ENCODE data around the gene PLEKHG4B.

The PLEKHG4B gene

DNA sequence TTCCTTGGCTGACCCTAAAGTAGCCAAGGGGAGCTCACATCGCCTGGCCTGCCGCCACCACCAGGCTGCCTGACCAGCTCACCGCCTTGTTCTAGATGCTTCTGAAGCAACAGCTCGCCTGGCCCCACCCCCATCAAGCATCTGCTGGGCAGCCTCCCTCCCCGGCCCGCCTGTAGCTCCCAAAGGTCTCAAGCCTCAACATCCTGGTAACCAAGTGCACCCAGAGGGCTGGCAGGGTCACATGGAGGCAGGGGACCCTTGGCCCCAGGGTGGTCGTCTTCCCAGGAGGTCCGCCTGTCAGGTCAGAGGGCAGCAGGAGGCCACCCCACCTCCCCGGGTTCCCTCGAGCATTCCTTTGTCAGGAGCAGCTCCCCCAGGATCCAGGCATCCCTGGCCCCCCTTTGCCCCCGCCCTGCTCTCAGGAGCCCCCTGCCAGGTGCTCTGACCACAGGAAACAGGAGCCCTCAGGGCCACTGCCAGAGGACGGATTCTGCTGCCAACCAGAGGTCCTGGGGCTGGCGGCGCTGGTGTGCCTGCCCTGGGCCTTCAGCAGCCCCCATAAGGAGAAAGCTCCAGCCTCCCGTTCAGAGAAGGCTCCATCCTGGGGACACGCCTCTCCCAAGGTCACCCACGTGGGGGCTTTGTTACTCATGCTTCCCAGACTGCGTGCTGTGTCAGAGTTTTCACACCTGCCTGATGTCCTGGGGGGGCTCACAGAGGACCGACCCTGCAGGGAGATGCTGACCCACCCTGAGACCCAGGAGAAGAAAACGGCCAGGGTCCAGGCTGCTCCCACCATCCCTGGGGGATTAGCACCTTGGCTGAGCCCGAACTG is 95.9 kb downstream of the PLEKHG4B start:
- no peak for DNase-seq (ENCODE audit: low spot score)

DNA sequence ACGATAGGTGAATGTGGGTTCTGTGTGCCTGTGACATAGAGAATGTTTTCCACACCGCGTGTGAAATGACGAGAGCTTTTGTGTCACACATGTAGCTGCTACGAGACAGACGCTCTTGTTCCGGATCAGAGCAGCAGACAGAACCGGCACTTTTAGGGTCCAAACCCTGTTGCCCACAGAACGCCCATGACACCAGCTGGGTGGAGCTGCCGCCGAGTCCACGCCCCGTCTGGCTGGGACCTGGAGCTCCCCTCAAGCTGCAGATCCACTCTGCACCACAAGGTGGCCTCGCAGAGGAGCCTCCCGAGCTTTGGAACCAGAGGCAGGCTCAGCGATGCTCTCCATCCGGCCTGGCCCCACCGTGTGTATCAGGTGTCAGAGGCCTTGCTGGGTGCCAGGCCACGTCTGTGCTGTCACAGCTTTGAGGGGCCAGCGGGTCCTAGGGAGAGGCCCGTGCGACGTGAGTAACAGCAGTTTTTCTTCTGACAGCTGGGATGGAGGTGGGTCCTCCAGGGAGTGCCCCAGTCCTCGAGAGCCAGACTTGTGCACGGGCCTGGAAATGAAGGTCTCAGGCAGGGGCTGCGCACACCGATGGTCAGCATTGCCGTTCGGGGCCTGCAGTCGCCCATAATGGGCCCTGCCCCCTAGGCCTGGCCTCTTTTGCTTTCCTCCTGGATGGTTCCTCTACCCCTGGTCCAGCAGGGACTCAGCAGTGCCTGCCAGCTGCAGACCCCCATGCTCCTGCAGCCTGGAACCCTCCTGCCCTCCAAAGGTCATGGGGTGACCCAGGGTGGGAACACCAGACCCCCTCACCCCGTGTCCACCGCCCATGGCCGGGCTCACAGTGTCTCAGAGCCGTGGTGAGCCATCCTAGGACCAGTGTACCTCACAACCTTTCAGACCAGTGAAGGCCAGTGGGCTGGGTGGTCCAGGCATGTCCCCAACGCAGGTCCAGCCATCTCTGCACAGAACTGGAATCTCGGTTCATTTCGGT is 96.8 kb downstream of the PLEKHG4B start:
- DNase-seq (ENCODE audit: low spot score) = peak; percentile 67

DNA sequence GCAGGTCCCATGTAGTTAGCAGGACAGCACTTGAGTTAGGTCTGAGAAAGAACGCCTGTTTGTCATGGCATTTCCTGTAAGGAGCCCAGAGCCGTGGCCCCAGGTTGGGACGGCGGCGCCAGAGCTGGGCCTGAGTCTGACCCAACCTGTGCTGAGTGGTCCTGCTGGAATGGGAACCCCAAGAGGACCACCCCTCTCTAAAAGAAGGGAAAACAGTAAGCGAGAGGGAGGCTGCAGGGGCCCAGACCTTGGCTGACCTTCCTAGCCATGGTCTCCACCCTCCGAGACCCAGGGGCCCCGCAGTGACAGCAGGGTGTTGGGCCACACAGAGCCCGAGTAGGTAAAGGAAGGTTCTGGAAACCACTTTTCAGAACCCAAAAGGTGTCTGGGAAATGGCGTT is 97.5 kb downstream of the PLEKHG4B start:
- no peak for DNase-seq (ENCODE audit: low spot score)

DNA sequence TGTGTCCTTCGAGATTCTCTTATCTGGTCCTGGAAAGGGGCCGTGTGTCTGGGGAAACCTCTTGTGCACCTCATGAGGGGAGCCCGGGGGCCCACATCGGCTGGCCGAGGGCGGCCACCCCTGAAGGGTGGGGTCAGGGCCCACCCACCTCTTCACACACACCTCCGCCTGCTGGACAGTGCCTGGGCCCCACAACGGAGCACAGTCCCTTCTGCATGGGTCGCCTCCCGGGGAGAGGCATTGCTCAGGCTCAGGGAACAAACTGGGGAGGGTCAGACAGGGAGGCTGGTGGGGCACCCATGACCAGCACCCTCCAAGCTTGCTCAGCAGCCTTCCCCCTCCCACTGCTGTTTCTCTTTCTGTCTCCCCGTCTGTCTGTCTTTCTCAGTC is 98.0 kb downstream of the PLEKHG4B start:
- no peak for DNase-seq (ENCODE audit: low spot score)

DNA sequence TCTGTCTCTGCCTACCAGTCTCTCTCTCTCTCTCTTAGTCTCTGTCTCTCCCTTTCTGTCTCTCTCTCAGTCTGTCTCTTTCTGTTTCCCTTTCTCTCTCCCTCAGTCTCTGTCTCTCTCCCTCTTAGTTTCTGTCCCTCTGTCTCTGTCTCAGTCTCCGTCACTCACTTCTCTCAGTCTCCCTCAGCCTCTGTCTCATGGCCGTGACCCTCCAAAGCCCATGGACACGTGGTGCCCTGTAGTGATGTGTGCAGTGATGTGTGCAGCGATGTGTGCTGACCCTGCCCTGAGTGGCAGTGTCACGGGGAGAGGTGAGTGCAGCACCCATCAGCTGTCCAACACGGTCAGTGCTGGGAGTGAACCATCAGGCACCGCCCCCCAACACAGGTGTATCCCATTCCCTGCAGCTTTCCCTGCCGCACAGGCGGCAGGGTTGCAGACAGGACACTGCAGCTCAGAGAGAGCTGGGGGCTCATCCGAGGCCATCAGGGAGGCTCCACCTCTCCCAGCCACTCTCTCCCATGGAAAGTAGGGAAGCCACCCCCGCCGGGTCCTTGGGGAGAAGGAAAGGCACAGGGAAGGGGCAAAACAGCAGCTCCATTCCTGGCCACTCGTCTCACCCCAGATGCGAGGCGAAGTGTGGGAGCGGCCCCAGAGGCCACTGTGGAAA is 98.5 kb downstream of the PLEKHG4B start:
- no peak for DNase-seq (ENCODE audit: low spot score)

DNA sequence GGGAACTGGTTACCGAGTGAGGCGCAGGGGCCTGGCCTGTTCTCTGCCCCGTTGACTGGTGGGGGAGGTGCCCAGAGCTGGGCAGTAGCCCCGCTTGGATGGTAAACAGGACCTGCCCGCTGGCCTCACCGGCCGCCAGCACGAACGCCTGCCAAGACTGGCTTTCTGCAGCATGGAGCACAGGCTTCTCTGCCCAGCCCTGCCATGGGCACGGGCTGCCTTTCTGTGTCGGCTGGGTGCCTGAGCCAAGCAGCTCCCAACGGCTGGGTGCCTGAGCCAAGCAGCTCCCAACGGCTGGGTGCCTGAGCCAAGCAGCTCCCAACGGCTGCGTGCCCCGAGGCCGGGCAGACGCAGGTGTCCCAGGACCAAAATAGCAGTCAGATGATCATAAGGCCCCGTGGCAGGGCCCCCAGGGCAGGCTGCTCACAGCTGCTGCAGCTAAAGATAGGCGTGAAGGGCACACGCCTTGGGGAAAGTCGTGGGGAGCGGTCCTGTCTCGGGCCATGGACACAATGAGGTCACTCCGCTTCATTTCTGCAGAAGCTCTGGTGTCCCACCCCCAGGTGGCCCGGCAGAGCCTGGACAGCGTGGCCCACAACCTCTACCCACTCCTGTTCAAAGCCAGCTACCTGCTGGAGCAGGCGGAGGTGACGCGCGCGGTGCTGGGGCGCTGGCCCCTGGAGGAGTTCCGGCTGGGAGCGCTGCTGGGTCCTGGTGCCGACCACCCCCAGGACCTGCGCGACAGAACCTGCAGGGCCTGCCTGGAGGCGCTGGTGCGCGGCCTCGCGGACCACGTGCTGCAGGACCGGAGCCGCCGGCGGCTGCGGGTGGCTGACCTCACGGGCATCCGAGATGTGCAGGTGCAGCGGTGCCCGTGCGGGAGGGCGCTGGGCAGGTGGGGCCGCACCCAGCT is 99.3 kb downstream of the PLEKHG4B start, which contains the start of gene LRRC14B:
LRRC14B (plus strand) TSS at position 460 of the 913 bp plus-strand sequence; CDS start at position 504, 44 bp downstream.
- no peak for DNase-seq (ENCODE audit: low spot score)

DNA sequence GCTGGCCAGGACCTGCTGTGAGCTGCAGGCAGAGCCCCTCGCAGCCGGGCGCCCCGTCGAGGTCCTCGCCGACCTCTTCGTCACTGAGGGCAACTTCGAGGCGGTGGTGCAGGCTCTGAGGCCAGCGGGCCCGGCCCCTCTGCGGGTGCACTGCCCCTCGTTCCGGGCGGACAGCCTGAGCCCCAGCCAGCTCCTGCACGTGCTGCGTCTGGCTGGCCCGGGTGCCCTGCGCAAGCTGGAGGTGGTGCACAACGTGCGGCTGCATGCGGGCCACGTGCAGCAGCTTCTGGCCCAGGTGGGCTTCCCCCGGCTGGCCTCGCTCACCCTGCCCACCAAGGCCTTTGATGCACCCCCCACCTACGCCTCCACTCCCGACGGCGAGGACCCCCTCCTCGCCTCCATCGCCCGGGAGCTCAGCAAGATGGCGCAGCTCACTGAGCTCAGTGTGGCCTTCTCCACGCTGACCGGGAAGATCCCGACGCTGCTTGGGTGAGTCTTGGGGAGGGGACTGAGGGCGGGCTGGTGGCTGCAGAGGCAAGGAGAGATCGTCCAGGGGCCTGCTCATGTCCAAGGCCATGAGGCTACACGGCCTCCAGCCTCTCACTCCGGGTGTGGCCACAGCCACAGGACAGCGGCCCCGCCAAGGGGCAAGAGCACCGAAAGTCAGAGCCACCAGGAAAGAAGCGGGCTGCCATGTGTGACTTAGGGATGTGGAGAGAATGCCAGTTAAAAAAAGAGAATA is 100.2 kb downstream of the PLEKHG4B start:
- no peak for DNase-seq (ENCODE audit: low spot score)

DNA sequence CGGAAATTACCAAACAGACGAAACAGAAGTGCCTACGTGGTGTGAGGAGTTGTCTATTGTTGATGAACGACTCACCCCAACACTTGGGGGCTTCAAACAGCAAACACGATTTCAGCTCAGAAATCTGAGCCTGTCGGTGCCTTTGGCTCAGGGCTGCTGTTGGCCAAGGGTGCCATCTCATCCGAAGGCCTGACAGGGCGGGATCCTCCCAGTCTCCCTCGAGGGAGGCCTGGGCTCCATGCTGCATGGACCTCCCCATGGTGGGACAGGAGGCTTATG is 100.7 kb downstream of the PLEKHG4B start:
- DNase-seq (ENCODE audit: low spot score) = no peak

DNA sequence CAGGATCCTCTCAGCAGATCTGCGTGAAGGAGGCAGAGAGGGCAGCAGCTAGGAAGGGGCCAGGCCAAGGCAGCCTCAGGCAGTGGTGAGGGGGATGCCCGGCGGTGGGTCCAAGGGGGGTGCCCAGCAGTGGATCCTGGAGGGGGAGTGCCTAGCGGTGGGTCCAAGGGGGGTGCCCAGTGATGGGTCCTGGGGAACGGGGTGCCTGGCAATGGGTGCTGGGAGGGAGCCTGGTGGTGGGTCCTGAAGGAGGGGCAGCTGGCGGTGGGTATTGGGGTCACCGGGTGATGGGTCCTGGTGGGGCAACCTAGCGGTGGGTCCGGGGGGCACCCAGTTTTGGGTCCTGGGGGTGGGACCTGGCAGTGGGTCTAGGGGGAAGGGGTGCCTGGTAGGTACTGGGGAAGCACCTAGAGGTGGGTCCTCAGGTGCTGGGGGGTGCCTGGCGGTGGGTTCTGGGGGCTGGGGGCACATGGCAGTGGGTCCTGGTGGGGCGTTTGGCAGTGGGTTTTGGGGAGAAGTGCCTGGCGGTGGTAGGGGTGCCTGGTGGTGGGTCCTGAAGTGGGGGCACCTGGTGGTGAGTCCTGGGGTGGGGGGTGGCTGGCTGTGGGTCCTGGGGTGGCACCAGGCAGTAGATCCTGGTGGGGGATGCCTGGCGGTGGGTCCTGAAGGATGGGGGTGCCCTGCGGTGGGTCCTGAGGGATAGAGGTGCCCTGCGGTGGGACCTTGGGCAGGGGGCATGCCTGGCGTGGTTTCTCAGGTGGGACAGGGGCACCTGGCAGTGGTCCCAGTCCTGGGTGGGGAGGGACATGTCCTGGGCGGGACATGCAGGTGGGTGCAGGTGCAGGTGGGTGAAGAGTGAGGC is 101.2 kb downstream of the PLEKHG4B start:
- DNase-seq (ENCODE audit: low spot score) = no peak

DNA sequence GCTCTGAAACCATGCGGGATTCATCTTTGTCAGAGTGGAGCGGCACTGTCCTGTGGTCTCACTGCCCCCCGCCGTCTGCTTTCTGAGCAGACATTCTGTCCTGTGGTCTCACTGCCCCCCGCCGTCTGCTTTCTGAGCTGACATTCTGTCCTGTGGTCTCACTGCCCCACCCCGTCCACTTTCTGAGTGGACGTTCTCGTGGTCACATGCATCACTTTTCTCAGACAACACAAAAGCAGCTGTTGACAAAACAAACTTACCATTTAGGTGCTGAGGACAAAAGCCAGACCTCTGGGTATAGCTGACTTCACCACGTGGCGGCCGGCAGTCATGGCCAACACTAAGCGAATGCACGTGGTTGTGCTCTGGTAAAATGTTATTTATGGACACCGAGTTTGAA is 102.1 kb downstream of the PLEKHG4B start:
- no peak for DNase-seq (ENCODE audit: low spot score)

DNA sequence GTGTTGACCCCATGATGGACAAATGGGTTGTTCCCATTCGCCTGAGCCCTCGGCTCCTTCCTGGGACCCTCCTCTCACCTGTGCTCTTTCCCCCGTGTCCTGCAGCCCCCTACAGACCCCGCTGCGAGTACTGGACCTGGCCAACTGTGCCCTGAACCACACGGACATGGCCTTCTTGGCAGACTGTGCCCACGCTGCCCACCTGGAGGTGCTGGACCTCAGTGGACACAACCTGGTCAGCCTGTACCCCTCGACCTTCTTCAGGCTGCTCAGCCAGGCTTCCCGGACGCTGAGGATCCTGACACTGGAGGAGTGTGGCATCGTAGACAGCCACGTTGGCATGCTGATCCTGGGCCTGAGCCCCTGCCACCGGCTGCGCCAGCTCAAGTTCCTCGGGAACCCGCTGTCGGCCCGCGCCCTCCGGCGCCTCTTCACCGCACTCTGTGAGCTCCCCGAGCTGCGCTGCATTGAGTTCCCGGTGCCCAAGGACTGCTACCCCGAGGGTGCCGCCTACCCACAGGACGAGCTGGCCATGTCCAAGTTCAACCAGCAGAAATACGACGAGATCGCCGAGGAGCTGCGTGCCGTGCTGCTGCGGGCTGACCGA is 102.7 kb downstream of the PLEKHG4B start:
- DNase-seq (ENCODE audit: low spot score) = no peak

DNA sequence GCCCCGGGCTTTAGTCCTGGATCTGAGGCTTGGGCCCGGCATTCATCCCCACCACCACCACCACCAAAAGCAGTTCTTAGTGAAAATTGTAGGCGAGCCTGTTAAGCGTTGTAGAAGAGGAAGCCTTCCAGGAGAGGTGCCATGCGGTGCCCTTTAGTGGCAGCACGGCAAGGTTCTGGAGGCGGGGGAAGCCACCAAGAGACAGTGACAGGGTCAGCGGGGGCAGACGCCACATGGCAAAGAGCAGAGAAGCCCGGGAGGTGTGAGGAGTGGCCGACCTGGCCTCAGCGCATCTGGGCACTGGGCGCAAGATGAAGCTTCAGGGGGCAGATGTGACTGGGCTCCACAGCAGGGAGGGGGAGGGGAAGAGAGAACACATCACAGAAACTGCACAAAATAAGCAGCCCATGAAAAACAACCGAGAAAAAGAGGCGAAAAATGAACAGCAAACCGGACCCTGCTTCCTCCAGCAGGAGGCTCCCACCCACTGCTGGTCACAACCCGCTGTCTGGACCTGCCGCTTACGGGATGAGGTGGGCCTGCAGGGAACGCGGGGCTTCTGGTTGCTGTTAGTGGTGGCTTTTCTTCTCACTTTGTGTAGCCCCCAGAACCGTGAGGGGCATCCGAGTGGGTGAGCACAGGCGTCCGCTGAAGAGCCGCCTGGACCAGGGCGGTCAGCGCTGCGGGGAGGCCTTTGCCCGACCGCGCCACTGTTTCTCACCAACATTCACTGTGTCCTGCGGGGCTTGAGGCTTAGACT is 103.6 kb downstream of the PLEKHG4B start:
- DNase-seq (ENCODE audit: low spot score) = no peak

DNA sequence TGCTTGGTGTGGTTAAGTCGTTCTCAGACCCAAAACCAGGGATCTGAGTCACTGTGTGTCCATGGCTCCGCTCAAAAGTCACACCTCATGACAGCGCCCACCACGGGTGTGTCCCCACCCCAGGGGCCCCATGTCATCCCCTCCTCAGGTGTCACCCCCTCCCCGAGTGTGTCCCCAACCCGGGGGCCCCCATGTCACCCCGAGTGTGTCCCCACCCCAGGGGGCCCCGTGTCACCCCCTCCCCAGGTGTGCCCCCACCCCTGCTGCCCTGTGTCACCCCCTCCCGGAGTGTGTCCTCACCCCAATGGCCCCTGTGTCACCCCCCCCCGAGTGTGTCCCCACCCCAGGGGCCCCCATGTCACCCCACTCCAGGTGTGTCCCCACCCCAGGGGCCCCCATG is 104.4 kb downstream of the PLEKHG4B start:
- DNase-seq (ENCODE audit: low spot score) = no peak

DNA sequence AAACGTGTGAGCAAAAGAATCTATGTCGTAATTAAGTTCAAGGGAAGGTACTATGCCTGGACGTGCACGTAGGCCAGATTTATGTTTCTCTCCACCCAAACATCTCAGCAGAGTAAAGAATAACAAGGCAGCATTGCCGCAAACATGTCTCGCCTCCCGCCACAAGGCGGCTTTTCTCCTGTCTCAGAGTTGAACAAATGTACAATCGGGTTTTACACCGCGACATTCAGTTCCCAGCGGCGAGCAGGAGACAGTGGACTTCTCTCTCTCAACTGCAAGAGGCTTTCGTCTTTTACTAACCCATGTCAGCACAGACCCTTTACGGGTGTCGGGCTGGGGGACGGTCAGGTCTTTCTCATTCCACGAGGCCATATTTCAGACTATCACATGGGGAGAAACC is 105.1 kb downstream of the PLEKHG4B start:
- DNase-seq (ENCODE audit: low spot score) = peak; percentile 53

DNA sequence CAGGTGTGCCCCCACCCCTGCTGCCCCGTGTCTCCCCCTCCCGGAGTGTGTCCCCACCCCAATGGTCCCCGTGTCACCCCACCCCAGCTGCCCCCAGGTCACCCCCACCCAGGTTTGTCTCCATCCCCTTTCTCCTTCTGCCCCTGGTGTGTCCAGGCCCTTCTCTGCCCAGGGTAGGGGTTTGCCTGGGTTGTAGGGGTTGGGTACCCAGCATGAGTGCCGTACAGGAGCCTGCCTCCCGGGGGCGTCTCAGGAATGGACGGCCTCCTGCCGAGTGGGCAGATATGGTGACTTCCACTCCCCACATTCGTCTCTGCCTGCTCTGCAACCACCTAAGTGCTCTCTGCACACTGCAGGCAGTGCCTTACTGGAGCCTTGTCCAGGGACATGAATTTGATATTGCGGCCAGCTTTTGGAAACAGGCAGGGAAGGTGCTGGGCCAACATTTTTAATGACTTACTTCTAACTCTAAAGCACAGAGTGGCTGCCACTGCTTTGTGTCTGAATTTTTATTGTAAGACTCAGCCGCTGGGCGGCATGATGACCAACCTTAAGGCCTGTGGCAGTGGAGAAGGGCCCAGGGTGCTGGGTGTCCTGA is 106.0 kb downstream of the PLEKHG4B start:
- no peak for DNase-seq (ENCODE audit: low spot score)

DNA sequence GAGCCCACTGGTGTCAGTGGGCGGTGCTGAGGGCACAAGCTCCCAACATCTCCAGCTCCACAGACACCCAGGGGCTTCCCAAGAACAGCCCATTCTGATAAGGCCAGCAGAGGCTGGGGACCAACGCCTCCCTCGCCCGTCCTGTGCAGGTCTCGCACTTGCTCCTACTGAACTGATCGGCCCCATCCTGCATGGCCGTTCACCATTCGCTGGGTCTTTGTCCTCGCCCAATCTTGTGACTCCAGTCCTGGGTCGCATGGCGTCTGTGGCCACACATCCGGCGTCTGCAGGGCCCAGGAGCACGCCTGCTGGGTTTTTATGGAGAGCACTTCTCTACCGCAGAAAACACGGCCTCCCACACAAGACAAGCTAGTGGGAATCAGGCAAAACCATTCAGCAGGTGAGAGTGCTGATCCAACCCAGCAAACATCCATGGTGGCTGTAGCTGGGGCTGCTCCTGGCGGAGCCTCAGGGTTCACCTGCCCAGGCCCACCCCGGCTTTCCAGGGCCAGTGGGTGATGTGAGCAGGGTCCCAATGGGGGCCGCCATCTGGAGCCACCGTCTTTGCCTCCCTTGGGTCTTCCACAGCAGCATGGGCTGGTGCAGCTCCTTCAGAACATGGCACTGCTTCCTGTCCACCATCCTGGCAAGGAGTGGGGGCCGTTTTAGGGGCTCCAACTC is 106.7 kb downstream of the PLEKHG4B start:
- DNase-seq (ENCODE audit: low spot score) = no peak

DNA sequence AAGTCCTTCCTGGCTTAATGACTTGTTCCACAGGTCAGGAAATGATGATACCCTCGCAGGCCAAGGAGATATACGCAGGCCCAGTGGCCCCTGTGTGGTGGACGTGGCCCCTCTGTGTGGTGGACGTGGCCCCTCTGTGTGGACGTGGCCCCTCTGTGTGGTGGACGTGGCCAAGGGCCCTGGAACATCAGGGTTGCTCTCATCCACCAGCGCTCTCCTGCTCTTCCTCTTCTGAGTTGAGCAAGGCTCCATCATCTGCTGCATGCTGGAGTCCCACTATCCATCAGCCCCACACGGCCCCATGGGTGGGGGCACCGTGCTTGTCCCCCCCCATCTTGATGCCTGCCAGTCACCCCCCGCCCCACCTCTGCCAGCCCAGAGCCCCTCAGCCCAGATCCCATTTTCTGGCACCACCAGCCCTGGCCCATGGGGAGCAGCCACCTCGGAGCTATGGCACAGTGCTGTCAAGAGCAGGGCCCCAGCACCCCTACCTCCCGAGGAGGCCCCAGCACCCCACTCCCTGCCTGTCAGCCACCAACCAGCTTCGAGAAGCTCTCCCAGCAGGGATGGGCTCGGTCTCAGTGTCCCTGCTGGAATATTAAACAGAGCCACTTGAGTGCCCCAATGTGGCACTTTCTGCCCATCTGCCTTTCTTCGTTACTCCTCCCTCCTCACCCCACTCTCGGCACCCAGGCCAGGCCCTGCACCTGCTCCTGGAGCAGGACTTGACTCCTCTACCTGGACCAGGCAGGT is 107.4 kb downstream of the PLEKHG4B start:
- no peak for DNase-seq (ENCODE audit: low spot score)

All from pons (tissue), 1 donor.